CD14-positive monocyte (primary cell): ENCODE measurements around the gene TCOF1. TPM values are rescaled to one million over a fixed set of nuclear protein-coding genes. Genes with fewer than 3 reads are reported as not detected.

ENCODE experiments used
- DNase-seq, 3 donors: peaks; one replicate each; pipeline ENCODE4 v3.0.0-alpha.2; 2011 to 2022
- H2AFZ ChIP-seq: 2 replicates; pipeline ENCODE4 v1.6.0; 2012; ENCODE audit warnings: mild to moderate bottlenecking, low read depth, low read length, inconsistent platforms; ENCODE audit not compliant: insufficient read depth, poor library complexity, severe bottlenecking
- H3K27ac ChIP-seq, 2 donors: 1 replicate in 1 of 2; 2 replicates in 1 of 2; pipeline ENCODE4 v1.5.1; 2012 to 2013; ENCODE audit warnings: low read length in 2 of 2, control low read depth in 1 of 2, inconsistent platforms in 1 of 2, low read depth in 1 of 2, mild to moderate bottlenecking in 1 of 2
- H3K27me3 ChIP-seq, 2 donors: one replicate each; pipeline versions ENCODE4 v1.6.0 to v1.6.1; 2011 to 2013; ENCODE audit warnings: low read length in 2 of 2; ENCODE audit not compliant: control insufficient read depth in 2 of 2, insufficient read depth in 2 of 2
- H3K36me3 ChIP-seq, 2 donors: replicated peaks in 1 of 2; 1 replicate in 1 of 2; 2 replicates in 1 of 2; pipeline versions ENCODE4 v1.5.1 to v1.6.1; 2012 to 2013; ENCODE audit warnings: low read length in 2 of 2, control low read depth in 1 of 2, inconsistent platforms in 1 of 2, mild to moderate bottlenecking in 1 of 2; ENCODE audit not compliant: insufficient read depth in 2 of 2, control insufficient read depth in 1 of 2
- H3K4me1 ChIP-seq, 2 donors: 1 replicate in 1 of 2; 2 replicates in 1 of 2; pipeline versions ENCODE4 v1.5.1 to v1.6.1; 2012 to 2013; ENCODE audit warnings: low read length in 2 of 2, control low read depth in 1 of 2, inconsistent platforms in 1 of 2, mild to moderate bottlenecking in 1 of 2, moderate library complexity in 1 of 2; ENCODE audit not compliant: insufficient read depth in 2 of 2, control insufficient read depth in 1 of 2
- H3K4me2 ChIP-seq: replicated peaks from 2 replicates; pipeline ENCODE3; 2012; ENCODE audit warnings: low read length, moderate library complexity, mild to moderate bottlenecking; ENCODE audit not compliant: poor library complexity, severe bottlenecking; ENCODE audit errors: extremely low read depth
- H3K4me3 ChIP-seq, 3 experiments: fragments of 200-600 bp in 1 of 3; sonication (generic) in 1 of 3; replicated peaks in 1 of 3; 1 replicate in 2 of 3; 2 replicates in 1 of 3; pipeline ENCODE4 v1.5.1; 2011 to 2013; ENCODE audit warnings: low read length in 3 of 3, mild to moderate bottlenecking in 3 of 3, control low read depth in 2 of 3, low read depth in 2 of 3, inconsistent platforms in 1 of 3, moderate library complexity in 1 of 3
- H3K79me2 ChIP-seq: 2 replicates; pipeline ENCODE4 v1.6.0; 2012; ENCODE audit warnings: mild to moderate bottlenecking, control low read depth, inconsistent platforms, low read length, moderate library complexity; ENCODE audit not compliant: insufficient read depth
- H3K9ac ChIP-seq: 2 replicates; pipeline ENCODE4 v1.6.0; 2017; ENCODE audit warnings: low read length, mild to moderate bottlenecking; ENCODE audit not compliant: insufficient read depth, poor library complexity, severe bottlenecking
- H3K9me3 ChIP-seq, 2 donors: replicated peaks in 1 of 2; 1 replicate in 1 of 2; 2 replicates in 1 of 2; pipeline versions ENCODE4 v1.5.1 to v1.6.1; 2012 to 2013; ENCODE audit warnings: low read length in 2 of 2, control low read depth in 1 of 2; ENCODE audit not compliant: control insufficient read depth in 1 of 2, insufficient read depth in 1 of 2
- H4K20me1 ChIP-seq: 2 replicates; pipeline ENCODE4 v1.6.0; 2012; ENCODE audit warnings: mild to moderate bottlenecking, low read length, control low read depth, moderate library complexity; ENCODE audit not compliant: insufficient read depth
- H3K27ac Mint-ChIP-seq, 7 donors: one replicate each; pipeline ENCODE4 v1.8.0; 2020; ENCODE audit warnings: mild to moderate bottlenecking in 7 of 7, mixed read lengths in 7 of 7, moderate library complexity in 6 of 7, inconsistent platforms in 2 of 7
- H3K27me3 Mint-ChIP-seq, 3 donors: one replicate each; pipeline ENCODE4 v1.8.0; 2021 to 2022; ENCODE audit warnings: low read depth in 3 of 3, mild to moderate bottlenecking in 3 of 3, mixed read lengths in 3 of 3, moderate library complexity in 3 of 3, inconsistent platforms in 1 of 3
- H3K36me3 Mint-ChIP-seq, 2 donors: one replicate each; pipeline ENCODE4 v1.8.0; 2020; ENCODE audit warnings: mixed read lengths in 2 of 2, inconsistent platforms in 1 of 2, mild to moderate bottlenecking in 1 of 2
- H3K4me1 Mint-ChIP-seq: one replicate; pipeline ENCODE4 v1.8.0; 2020; ENCODE audit warnings: mild to moderate bottlenecking, mixed read lengths
- H3K4me3 Mint-ChIP-seq, 2 donors: one replicate each; pipeline ENCODE4 v1.8.0; 2020; ENCODE audit warnings: mild to moderate bottlenecking in 2 of 2, mixed read lengths in 2 of 2, moderate library complexity in 1 of 2
- H3K9me3 Mint-ChIP-seq, 7 donors: one replicate each; pipeline ENCODE4 v1.8.0; 2020 to 2022; ENCODE audit warnings: mixed read lengths in 7 of 7, mild to moderate bottlenecking in 6 of 7, moderate library complexity in 6 of 7, inconsistent platforms in 2 of 7
- CTCF ChIP-seq: fragments of 200-600 bp; IDR thresholded peaks from one replicate; pipeline ENCODE4 v1.8.0; 2022; ENCODE audit warnings: antibody characterized with exemption, mild to moderate bottlenecking
- WGBS: methylation state at CpG from one replicate; pipeline ENCODE4 v1.1.5; 2013; ENCODE audit warnings: missing lambda C conversion rate; ENCODE audit not compliant: insufficient coverage; 5-methylcytosine and 5-hydroxymethylcytosine counted together
- intact Hi-C, 2 donors: fragments of 100-400 bp; cut with micrococcal nuclease; formaldehyde crosslinking; loops; one replicate each; pipeline versions ENCODE4 v1.15.0 to v1.15.1; 2023
- polyA plus RNA-seq, 3 donors: library from polyadenylated mRNA; depleted of rRNA in 1 of 3; unstranded in 2 of 3; stranded (reverse) in 1 of 3; fragments of 300-500 nt in 2 of 3; fragments of >200 nt in 1 of 3; fragmentation: Illumina TruSeq in 2 of 3; gene quantifications; 1 replicate in 2 of 3; 2 replicates in 1 of 3; pipeline ENCODE4 v1.2.3, GENCODE V29; 2012 to 2021

Gene TCOF1
- polyA plus RNA-seq, 3 donors = 1.4 to 18.0 (median 2.3) TPM

- Mint-ChIP-seq H3K27ac (no peak overlapping the region), H3K9me3 (peaks cover 0 to 1% (median 0%) of the 10 kb centered on the region in 7 donors), H3K27me3 (peaks cover 0 to 2% (median 2%) of the 10 kb centered on the region in 3 donors), H3K4me3 (no peak overlapping the region), H3K36me3 (no peaks in the 10 kb centered on the region), H3K4me1 (no peaks in the 10 kb centered on the region)
- no peak for TF ChIP-seq CTCF
- no peaks in the 10 kb centered on the region for H3K9me3 ChIP-seq
- no peak overlapping the region for H2AFZ ChIP-seq
- DNase-seq = no peak
- H3K9ac ChIP-seq = no peak overlapping the region
- H3K27ac ChIP-seq = no peak overlapping the region
- no peaks in the 10 kb centered on the region for H3K4me1 ChIP-seq
- H3K4me2 ChIP-seq = no peak overlapping the region
- no peak overlapping the region for H3K4me3 ChIP-seq
- no peaks in the 10 kb centered on the region for H3K27me3 ChIP-seq
- intact Hi-C loops = no loop called here
- no peaks in the 10 kb centered on the region for H3K36me3 ChIP-seq
- H3K79me2 ChIP-seq = no peaks in the 10 kb centered on the region
- no peaks in the 10 kb centered on the region for H4K20me1 ChIP-seq
Measured at GRCh38 chr5:150322202-150322601, 35.3 kb upstream of the TCOF1 start.

GRCh38 chr5:150323092-150323491, 34.4 kb upstream of the TCOF1 start:
- DNase-seq = no peak
- no peak for TF ChIP-seq CTCF
- Histone ChIP-seq H3K9me3 (no peaks in the 10 kb centered on the region), H3K27me3 (no peaks in the 10 kb centered on the region), H3K27ac (no peak overlapping the region), H3K79me2 (no peaks in the 10 kb centered on the region), H4K20me1 (no peaks in the 10 kb centered on the region), H2AFZ (no peak overlapping the region), H3K4me2 (no peak overlapping the region), H3K9ac (no peak overlapping the region), H3K4me1 (no peaks in the 10 kb centered on the region), H3K36me3 (no peaks in the 10 kb centered on the region), H3K4me3 (no peak overlapping the region)
- no CpG with 5 or more reads among the region's 6 CpGs for WGBS
- H3K27ac Mint-ChIP-seq = no peak overlapping the region
- H3K9me3 Mint-ChIP-seq = peaks cover 0 to 1% (median 0%) of the 10 kb centered on the region in 7 donors
- H3K4me1 Mint-ChIP-seq = no peaks in the 10 kb centered on the region
- peaks cover 1 to 2% (median 2%) of the 10 kb centered on the region in 3 donors for H3K27me3 Mint-ChIP-seq
- intact Hi-C loops = no loop called here
- H3K4me3 Mint-ChIP-seq = no peak overlapping the region
- no peaks in the 10 kb centered on the region for H3K36me3 Mint-ChIP-seq
